A204.1 (cell line): ENCODE results near the gene PMEL.
"Not testable (repeated sequence)": the region's sequence is repeated elsewhere in the genome, so short reads cannot be mapped to it uniquely, and the experiment has no call there.

Experiments used
- FAIRE-seq: peaks from 2 replicates; lab custom pipeline; 2012; peaks lifted over from hg19 to GRCh38; lab: Jason Lieb, UNC

PMEL gene

DNA sequence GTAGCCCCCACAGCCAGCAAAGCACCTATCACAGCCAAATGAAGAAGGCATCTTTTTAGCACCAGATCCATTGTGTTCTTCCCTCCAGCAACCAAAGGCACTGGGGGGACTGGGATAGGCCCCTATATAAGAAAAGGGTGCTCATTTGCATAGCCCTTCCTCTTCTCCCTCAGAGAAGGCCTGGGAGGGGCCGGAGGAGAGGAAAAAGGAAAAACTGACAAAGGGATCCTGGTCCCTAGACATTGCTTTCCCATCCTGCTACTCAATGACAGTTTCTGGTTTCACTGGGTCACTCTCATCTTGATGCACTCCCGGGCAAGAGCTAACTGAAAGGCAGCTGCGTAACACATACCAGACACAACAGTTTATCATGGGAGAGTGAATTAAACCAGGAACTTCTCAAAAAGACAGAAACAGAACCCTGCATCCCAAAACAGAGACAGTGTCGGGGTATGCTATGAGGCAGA, at the start of gene PMEL:
TSS of gene PMEL (minus strand) at position 102 of the 467 bp plus-strand sequence. CDS start at position 71, 31 bp downstream.
- FAIRE-seq = no peak

DNA sequence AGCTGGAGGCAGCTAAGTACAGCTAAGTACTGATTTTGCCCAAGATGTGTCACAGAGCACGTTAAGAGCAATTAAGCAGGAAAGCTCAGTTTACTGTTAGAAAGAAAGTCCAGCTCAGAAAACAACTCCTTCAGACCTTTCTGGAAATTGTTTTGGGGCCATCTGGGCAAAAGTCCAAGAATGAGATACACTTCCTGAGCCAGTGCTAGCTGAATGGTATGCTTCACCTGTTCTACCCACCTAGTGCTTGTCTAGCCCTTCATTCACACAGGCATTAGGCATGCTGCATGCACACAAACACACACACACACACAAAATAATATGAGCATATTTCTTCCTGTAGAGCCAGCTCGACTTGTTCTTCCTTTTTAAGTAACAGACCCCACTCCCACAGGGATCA, 48.4 kb upstream of the PMEL start:
- FAIRE-seq = no peak

DNA sequence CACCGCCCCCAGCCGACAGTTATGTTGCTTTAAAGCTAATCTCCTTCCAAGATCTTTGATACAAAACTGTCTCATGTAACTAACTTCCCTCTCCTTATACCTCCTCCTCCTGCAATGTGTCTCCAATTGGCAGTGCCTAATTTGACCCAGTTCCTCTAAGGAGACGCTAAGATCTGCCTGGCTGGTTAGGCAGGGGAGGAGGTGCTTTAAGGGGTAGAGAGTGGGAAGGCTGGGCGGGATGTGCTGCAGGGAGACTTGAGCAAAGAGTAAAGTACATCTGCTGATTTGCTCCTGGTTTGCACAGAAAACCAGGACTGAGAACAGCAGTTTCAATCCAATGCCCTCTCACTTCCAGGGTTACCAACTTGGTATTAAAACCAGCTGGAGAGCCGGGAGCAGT, 47.6 kb upstream of the PMEL start:
- FAIRE-seq = no peak

DNA sequence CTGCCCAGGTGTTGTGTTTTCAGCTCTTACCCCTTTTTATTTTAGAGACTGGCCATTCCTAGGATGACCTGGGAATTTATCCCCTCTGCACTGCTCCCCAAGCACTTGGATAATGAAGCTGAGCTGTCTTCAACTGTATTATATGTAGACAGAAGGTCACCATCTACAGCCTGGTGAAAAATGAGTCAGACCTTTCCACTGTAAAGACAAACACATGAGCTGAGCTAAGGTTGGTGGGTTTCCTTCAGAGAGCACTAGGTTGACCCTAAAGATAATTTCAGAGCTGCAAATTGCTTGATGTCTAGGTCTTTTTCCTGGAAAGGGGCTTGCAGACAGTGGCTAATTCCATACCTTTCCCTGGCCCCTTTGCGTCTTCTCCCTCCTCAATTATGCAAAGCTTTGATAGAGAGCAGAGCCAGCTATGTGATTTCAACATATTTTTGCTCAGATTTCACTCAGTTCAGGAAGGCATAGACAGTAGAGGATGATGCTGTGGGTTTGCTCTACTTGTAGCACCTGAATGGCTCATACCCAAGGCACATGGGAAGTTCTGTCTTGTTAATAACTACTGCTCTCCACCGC, 45.8 kb upstream of the PMEL start:
- FAIRE-seq = no peak

DNA sequence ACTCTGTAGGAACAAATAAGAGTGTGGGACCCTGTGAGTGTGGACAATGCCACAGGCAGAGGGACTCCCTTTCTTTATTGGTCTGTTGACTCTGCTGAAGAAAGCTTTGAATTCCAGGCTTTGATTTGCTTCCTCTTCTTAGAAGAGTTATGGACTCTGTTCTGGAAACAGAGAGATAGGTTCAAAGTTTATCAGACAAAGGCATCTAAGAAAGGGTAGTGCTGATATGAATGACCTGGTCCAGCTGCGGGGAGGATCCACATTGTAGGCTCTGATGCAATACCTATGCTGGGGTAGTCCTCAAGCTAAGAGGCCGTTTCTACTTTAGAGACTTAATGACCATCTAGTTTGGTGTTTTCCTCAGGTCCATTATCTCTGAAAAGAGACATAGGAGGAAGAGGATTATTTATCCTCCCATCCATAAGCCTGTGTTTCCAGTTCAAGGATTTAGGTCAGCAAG, 44.3 kb upstream of the PMEL start:
- FAIRE-seq = no peak

DNA sequence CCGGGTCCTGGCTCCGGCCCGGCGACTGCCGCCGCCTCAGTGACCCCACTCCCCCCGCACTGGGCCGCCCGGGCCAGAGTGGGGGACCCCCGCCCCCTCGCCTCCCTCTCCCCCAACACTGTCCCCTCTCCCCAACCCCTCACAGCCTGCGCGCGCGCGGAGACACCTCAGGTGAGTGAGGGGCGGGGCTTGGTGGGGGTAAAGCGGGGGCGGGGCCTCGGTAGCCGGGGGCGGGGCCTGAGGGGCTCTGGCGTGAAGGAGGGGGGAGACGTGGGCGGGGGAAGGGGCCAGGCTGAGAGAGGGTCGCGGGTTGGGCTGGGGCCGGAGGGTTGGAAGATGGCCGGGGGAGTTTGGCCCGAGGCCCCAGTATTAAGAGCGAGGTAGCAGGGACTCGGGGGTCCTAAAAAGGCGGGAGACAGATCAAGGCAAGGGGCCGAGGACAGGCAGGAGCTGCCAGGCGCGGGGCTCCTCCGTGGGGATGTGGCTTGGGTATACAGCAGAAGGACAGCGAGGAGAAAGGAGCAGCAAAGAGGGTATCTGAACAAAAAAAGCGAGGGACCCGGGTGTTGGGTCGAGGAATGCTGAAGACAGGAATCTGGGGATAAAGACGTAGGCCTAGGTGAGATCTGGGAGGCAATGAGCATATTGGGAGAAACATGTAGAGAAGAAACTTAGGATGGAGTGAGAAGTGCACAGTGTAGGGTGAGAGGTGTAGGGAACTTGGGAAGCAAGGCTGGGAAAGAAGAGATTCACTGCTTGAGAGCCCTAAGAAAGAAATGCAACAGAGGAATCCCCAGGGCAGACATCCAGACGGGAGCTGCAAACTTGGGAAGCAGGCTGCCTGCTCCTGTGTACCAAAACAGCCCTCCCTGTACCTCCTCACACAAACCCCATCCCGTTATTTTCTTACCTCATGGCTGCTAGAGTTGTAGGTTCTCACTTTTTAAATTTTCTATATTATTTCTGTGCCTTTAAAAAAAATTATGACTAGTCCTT, 42.0 kb upstream of the PMEL start:
- no peak for FAIRE-seq

DNA sequence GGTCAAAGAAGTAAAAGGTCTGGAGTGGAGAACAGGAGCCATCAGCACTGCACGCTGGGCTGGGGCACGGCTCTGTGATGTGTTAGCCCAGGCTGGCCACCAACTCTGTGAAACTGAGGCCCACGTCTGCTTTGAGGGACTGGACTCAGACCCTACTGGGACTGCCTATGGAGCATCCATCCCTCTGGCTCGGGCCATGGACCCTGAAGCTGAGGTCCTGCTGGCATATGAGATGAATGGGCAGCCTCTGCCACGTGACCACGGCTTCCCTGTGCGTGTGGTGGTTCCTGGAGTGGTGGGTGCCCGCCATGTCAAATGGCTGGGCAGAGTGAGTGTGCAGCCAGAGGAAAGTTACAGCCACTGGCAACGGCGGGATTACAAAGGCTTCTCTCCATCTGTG, 38.4 kb upstream of the PMEL start:
- no peak for FAIRE-seq

DNA sequence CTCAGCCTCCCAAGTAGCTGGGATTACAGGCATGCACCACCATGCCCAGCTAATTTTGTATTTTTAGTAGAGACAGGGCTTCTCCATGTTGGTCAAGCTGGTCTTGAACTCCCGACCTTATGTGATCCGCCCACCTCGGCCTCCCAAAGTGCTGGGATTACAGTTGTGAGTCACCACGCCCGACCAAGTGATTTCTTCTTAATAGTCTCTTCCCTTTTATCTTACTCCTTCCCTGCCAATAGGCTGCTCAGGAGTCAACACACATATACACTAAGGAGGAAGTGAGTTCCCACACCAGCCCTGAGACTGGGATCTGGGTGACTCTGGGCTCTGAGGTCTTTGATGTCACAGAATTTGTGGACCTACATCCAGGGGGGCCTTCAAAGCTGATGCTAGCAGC, 37.5 kb upstream of the PMEL start:
- not testable (repeated sequence) for FAIRE-seq

DNA sequence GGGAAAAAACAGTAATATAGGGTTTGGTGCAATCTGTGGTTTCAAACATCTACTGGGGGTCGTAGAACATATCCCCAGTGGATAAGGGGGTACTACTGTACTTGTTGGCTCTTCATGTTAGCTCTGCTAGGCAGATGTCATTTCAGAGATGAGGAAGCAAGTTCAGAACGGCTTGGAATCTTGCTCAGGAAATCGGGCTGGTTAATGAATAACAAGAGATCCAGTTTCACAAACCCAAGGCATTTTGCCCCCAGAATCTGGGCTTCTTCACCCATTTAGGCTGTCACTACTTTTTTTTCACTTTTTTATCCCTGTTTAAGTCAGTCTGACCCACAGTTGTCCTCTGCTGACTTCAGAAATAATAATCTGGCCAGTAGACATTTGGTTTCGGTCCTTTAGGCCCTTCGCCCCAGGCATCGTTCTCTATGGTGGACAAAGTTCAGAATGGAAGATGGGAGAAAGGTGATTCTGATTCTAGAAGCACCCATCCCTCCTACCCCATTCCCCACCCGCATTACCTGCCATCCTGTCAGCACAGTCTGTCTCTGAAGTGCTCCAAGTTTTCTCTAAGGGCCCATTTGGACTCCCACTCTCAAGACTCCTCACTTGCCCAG, 35.8 kb upstream of the PMEL start:
- no peak for FAIRE-seq

DNA sequence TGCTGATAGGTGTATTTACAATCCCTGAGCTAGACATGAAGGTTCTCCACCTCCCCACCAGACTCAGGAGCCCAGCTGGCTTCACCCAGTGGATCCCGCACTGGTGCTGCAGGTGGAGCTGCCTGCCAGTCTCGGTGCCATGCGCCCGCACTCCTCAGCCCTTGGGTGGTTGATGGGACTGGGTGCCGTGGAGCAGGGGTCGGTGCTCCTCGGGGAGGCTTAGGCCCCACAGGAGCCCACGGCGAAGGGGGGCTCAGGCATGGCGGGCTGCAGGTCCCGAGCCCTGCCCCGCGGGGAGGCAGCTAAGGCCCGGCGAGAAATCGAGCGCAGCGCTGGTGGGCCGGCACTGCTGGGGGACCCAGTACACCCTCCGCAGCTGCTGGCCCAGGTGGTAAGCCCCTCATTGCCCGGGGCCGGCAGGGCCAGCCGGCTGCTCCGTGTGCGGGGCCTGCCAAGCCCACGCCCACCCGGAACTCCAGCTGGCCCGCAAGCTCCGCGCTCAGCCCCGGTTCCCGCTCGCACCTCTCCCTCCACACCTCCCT, 34.2 kb upstream of the PMEL start:
- not testable (repeated sequence) for FAIRE-seq

DNA sequence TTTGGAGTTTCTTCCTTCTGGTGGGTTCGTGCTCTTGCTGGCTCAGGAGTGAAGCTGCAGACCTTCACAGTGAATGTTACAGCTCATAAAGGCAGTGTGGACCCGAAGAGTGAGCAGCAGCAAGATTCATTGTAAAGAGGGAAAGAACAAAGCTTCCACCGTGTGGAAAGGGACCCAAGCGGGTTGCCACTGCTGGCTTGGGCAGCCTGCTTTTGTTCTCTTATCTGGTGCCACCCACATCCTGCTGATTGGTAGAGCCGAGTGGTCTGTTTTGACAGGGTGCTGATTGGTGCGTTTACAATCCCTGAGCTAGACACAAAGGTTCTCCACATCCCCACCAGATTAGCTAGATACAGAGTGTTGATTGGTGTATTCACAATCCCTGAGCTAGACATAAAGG, 33.7 kb upstream of the PMEL start:
- not testable (repeated sequence) for FAIRE-seq

DNA sequence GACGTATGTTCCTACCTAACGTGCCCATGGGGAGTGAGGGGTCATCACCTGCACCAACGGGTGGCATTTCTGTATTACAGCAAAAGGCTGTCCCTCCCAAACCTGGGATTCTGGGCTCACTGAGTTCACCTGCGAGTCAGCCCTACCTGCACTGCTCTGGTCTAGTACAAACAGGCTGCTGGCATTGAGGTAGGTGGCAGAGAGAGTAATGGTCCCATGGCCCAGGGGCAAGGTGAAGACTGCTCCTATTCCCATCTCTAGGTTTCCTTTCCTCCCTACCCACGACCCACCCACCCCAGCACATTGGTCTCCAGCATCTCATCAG, 31.7 kb upstream of the PMEL start:
- FAIRE-seq = no peak

DNA sequence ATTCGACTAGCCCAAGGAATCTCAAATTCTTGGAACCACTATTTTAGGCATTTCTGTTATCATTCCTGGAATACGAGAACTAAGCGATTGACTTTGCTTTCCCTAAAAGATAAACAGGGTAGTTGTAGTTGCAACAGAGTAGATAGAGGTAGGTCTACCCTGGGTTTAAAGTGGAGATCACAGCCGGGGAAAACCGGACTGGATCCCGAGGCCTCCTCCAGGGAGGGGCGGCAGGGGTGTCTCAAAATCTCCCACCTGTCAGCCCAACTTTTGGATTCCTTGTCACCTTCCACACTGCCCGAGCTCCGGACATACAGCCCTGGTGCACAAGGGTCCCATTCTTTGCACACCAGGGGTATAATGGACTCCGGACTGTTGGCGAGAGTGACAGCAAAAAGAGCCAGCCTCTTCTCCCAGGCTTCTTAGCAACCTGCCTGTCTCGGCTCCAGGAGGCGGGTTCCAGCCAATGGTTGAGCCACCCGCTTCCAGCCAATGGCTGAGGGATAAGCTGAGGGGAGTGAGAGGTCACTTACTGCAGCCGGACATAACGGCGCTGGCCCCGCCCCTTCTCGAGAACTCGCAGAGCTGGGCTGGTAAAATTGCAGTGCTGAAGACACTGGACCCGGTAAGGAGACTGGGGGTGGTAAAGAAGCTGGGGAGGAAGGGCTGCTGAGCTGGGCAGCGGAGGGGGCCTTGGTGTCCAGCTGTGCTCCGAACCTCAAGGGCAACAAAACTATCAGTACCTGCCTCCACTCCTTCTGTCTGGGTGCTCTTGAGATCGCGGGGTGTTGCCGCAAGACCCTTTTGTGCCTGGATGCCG, 31.1 kb upstream of the PMEL start, which contains the start of gene SUOX:
TSS of gene SUOX (plus strand) at position 562 of the 820 bp plus-strand sequence. CDS start 4,946 bp downstream, outside the sequence.
- peak; percentile 97 for FAIRE-seq

DNA sequence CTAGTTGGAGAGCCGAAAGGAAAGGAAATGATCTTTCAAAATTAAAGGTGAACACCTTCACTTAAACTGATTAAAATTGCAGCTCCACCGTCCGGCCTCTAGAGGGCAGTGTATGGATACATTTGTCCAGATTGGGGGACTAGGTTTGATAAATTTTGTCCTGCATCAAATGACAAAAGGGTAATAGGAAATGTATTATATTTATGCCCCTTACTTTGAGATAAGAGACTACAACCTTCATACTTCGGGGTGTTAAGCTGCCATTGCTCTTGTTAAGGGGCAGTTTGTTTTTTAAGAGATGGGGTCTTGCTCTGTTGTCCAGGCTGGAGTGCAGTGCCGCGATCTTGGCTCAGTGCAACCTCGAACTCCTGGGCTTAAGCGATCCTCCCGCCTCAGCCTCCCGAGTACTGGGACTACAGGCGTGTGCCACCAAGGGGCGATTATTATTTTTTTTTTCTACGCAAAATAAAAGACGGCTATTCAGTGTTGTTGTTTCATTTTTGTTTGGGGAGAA, 30.4 kb upstream of the PMEL start:
- FAIRE-seq = peak; percentile 93

DNA sequence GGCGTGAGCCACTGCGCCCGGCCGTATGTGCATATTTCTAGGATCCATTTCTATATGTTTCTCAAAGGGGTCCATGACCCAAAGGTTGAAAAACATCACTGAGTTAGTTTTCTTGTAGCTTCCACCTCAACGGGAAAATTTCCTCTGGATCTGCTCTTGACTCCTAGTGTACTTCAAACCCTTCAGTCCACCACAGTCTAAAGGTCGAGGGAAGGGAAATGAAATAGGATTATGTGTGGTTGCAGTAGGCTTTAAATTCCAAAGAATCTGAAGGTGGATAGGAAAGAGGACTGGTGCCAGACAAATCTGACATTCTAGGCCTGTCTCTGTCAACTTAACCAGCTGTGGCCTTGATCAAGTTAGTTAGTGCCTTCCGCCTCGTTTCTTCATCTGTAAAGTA, 29.5 kb upstream of the PMEL start:
- FAIRE-seq = no peak

DNA sequence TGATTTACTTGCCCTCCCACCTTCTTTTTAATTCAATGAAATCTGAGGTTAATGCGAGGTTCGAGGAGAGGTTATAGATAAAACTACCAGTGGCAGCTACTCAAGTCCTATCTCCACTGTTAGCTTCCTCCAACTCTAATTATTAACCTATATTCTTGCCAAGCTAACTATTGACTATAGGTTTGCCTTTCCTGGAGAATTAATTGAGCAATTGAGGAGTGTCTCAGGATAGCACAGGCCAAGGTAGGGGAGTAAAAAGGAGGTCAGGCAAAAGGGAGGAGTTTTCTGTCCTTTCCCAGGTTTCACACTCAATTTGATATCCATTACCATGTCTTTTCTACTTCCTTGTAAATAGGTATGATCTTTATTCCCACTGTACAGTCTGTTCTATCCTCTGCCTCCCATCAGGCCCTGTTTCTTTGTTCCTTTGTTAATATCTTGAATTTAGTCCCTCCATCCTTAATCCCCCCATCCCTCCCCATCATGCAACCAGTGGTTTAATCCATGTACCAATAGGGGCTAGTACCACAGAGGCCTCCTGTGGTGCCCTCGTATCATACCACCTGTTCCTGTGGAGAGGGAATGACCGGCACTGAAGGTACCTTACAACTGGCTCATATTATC, 27.5 kb upstream of the PMEL start:
- FAIRE-seq = no peak

DNA sequence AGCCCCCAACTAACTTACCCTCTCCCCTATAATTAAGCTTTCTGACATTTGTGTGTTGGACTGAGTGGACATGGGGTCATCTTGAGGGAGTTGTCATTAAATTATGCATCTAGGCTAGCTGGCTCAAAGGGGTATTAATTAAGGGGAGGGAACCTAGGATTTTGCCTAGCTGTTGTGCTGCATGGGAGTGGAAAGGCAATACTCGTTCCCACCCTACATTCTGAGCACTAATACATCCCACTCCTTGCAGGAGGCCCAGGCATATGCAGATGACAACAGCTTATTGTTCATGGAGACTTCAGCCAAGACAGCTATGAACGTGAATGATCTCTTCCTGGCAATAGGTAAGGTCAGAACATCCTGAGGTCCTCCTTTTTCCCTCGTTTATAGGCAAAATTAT, 25.3 kb upstream of the PMEL start:
- no peak for FAIRE-seq

DNA sequence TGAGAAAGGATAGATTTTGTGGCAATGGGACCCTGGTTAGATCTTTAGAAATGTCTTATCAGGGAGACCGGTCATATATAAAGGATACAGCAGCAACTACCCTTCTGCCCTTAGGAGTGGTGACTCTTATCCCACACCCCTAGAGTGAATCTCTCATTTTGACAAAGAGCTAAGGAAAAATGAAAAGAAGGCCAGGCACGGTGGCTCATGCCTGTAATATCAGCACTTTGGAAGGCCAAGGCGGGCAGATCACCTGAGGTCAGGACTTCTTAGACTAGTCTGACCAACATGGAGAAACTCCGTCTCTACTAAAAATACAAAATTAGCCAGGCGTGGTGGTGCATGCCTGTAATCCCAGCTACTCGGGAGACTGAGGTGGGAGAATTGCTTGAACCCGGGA, 20.1 kb upstream of the PMEL start:
- FAIRE-seq = not testable (repeated sequence)

DNA sequence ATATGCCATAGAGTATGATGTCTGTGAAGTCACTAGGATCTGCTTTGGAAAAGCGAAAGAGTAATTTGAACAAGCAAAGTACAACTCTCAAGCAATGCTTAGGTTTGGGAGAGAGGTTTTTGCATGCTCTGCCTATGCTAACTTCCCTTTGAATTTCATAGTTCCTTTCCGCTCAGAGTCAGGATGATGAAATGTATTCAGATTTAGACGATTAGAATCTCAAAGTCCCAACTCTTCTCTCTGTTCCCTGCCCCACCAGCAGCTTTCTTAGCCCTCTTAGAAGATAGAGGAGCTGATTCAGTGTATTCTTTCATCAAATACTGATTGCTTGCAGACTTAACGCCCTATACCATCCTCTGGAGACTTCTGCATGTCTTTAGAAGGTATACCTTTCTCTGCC, 19.5 kb upstream of the PMEL start:
- no peak for FAIRE-seq

DNA sequence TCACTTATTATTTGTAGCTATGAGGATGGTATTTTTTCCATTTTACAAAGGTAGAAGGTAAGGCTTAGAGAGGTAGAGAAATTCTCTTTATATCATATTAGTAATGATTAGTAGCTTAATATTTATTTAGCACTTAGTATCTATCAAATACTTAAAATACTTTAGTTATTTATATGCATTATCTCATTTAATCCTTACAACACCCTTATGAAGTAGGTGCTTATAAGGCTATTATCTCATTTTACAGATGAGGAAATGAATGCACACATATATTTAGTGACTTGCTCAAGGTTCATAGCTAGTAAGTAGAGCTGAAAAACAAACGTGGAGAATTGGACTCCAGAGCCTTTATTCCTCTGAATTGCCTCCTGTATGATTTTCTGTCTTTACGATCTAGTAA, 19.0 kb upstream of the PMEL start:
- no peak for FAIRE-seq

DNA sequence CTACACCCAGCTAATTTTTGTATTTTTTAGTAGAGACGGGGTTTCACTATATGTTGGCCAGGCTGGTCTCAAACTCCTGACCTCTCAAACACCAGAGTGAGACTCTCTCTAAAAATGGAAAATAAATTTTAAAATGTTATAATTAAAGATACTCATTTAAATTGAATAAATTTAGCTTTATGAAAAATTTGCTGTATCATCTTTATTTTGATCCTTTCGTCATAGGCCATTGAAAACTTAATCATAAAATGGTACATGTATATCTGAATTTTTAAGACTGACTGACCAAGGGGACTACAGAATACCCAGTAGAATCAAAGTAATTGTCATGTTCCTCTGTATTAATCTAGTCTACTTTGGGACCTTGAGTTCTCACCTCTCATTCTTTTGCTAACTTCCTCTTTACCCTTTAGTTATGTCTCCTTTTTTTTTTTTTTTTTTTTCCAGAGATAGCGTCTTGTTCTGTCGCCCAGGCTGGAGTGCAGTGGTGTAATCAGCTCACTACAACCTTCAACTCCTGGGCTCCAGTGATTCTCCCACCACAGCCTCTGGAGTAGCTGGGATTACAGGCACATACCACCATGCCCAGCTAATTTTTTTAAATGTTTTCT, 17.5 kb upstream of the PMEL start:
- FAIRE-seq = no peak
